GM19467 (cell line): Measurements from ENCODE around the gene CENPA.
"Not testable (repeated sequence)": the region's sequence is repeated elsewhere in the genome, so short reads cannot be mapped to it uniquely, and the experiment has no call there.

Experiments used
- ATAC-seq: cut with Tn5 transposase; IDR thresholded peaks from one replicate; pipeline ENCODE4 v1.9.1; 2021; ENCODE audit warnings: mild to moderate bottlenecking, moderate library complexity; ENCODE audit not compliant: unreplicated experiment

CENPA gene

GRCh38 chr2:26785431-26786206 lies at the start of gene CENPA:
Gene CENPA (plus strand): TSS chr2:26786056. CDS start chr2:26786197, 141 bp downstream.
- peak; percentile 97 for ATAC-seq

DNA sequence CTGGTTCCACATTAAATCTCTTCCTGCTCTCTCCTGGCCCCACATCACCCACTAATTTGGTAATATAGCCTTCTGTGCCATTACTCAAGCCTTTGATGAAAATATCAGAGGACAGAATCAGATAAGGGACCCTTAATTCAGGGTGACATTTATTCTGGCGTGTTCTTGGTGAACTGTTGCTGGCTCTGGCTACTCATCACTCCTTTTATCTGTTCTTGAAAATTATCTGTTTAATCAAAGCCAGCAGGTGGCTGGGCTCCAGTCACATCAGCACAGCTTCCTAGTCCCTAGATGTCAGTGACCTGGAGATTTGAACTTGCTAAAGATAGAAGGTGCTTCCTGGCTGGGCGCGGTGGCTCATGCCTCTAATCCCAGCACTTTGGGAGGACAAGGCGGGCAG lies 48.6 kb upstream of the CENPA start:
- no peak for ATAC-seq

- no peak for ATAC-seq
Measured at GRCh38 chr2:26738481-26738880, 47.4 kb upstream of the CENPA start.

DNA sequence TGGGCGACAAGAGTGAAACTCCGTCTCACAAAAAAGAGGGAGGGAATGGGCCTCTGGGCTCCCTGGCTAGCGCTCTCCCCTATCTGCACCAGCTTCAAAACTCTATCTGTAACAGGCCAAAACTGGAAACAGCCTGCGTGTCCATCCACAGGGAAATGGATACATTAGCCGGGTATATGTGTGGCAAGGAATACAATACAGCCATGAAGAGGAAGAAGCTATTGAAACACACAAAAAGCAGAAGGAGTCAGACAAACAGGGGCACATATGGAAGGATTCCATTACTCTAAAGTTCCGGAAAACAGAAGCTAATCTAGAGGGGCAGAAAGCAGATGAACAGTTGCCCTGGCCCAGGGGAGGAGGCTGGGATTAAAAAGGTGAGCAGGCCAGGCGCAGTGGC lies 46.3 kb upstream of the CENPA start:
- ATAC-seq, result no peak

DNA sequence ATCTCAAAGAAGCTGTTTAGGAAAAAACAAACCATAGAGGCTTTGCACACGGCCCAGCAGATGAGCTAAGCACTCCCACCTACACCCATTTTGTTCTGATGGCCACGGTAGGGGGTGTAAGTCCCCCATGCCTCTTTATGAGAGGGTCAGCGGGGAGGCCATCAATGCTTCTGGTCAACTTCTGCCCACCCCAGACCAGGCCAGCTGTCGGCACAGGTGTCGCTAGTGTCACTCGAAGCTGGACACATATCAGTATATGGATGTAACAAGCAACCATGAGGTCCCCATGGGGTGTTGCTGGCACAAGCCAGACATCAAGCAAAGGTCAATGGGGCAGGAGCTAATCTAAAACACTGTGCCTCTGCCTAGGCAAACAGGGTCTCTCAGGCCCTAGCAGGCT lies 45.5 kb upstream of the CENPA start:
- ATAC-seq, result no peak

- ATAC-seq, result no peak
Measured at GRCh38 chr2:26740890-26741302, 45.0 kb upstream of the CENPA start.

GRCh38 chr2:26742048-26742770 lies 43.6 kb upstream of the CENPA start:
- ATAC-seq, result no peak

- ATAC-seq, result no peak
Measured at GRCh38 chr2:26743852-26744251, 42.0 kb upstream of the CENPA start.

GRCh38 chr2:26744953-26745352 lies 40.9 kb upstream of the CENPA start:
- ATAC-seq, result no peak

GRCh38 chr2:26745609-26746327 lies 40.1 kb upstream of the CENPA start:
- no peak for ATAC-seq

GRCh38 chr2:26746934-26747333 lies 38.9 kb upstream of the CENPA start:
- no peak for ATAC-seq

GRCh38 chr2:26749787-26750420 lies 36.0 kb upstream of the CENPA start:
- not testable (repeated sequence) for ATAC-seq

DNA sequence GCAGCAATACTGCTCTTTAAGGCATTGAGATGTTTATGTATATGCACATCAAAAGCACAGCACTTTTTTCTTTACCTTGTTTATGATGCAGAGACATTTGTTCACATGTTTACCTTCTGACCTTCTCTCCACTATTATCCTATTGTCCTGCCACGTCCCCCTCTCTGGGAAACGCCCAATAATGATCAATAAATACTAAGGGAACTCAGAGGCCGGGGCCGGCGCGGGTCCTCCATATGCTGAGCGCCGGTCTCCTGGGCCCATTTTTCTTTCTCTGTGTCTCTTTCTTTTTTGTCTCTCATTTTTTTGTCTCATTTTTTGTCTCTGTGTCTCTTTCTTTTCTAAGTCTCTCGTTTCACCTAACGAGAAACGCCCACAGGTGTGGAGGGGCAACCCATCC lies 35.4 kb upstream of the CENPA start:
- ATAC-seq, result not testable (repeated sequence)

GRCh38 chr2:26752656-26753055 lies 33.2 kb upstream of the CENPA start:
- ATAC-seq, result no peak

DNA sequence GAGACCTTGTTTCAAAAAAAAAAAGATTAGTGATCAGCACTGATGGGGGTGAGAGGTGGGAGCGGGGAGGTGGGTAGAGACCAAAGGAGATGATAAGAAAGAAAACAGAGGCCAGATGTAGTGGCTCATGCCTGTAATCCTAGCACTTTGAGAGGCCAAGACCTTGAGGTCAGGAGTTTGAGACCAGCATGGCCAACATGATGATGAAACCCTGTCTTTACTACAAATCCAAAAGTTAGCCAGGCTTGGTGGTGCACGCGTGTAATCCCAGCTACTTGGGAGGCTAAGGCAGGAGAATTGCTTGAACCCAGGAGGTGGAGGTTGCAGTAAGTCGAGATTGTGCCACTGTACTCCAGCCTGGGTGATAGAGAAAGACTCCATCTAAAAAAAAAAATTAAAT lies 31.3 kb upstream of the CENPA start:
- no peak for ATAC-seq

GRCh38 chr2:26754972-26755670 lies 30.7 kb upstream of the CENPA start:
- no peak for ATAC-seq

DNA sequence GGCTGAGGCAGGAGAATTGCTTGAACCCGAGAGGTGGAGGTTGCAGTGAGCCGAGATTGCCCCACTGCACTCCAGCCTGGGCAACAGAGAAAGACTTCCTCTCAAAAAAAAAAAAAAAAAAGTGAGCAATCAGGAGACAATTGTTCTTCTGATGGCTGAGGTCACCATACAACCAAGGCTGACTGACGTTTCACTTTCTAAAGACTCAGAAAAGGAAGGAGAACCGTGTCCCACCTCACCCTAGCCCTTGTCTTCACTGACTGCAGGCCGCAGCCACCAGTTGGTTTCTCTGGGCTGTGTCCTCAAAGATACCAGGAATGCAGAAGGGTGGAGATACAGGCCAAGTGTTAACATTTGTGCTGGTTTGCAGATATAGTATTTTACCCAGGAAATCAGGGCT lies 29.5 kb upstream of the CENPA start:
- no peak for ATAC-seq

GRCh38 chr2:26757873-26758789 lies 27.7 kb upstream of the CENPA start:
- ATAC-seq, result no peak

DNA sequence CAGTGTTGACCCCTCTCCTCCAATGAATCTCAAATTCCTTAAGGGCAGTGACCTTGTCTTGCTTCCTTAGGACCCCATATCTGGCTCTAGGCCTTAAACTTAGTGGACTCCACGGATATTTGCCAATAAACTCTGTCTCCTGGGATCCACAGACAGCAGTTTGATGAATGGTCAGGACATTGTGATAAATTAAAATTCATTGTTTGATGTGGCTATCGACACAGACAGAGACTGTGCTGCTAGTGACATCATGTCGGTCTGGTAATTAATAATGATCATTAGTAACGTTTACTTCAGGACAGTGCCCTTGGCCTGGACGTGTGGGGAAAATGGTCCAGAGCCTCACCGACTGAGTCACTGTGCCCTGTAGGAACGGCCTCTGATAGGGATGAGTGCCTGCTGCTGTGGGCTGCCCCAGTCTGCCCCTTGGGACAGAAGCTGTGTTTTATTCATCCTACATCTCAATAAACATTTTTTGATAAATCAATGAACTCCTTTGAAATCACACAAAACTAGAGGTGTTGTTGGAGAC lies 27.0 kb upstream of the CENPA start:
- ATAC-seq, result no peak
